AG04450 (cell line): ENCODE results near the gene CDS2. TPM values are rescaled to one million over a fixed set of nuclear protein-coding genes. Genes with fewer than 3 reads are reported as not detected.

Source experiments
- CTCF ChIA-PET: fragments of 300-600, 350-600 bp; formaldehyde crosslinking; extraction: SDS; loops from one replicate; lab custom pipeline; 2022; ENCODE audit warnings: antibody characterized with exemption, inconsistent platforms; lab: Charles Lee
- POLR2A ChIA-PET: fragments of 350-600 bp; formaldehyde crosslinking; extraction: SDS; loops from one replicate; lab custom pipeline; 2021; ENCODE audit warnings: antibody characterized with exemption, inconsistent platforms; lab: Yijun Ruan, JAX
- DNase-seq: peaks from one replicate; pipeline ENCODE4 v3.0.0-alpha.2; 2011; ENCODE audit warnings: low read depth, low spot score
- H3K27ac ChIP-seq: one replicate; pipeline ENCODE4 v1.5.1; 2012; ENCODE audit warnings: low read depth, low read length, control low read depth
- H3K27me3 ChIP-seq: one replicate; pipeline ENCODE4 v1.6.0; 2012; ENCODE audit warnings: low read length; ENCODE audit not compliant: control insufficient read depth, insufficient read depth
- H3K4me3 ChIP-seq: 2 replicates; pipeline ENCODE4 v1.5.1; 2011; ENCODE audit warnings: mild to moderate bottlenecking, low read depth, low read length, control low read depth
- H3K9me3 ChIP-seq: 2 replicates; pipeline ENCODE4 v1.5.1; 2012; ENCODE audit warnings: low read length; ENCODE audit not compliant: control insufficient read depth, insufficient read depth
- CTCF ChIP-seq: IDR thresholded peaks from 2 replicates; pipeline ENCODE4 v1.5.1; 2011; ENCODE audit warnings: low read depth, low read length, control low read depth, inconsistent platforms
- polyA plus RNA-seq: library from polyadenylated mRNA; depleted of rRNA; stranded (reverse); fragments of >200 nt; gene quantifications from 2 replicates; pipeline ENCODE4 v1.2.3, GENCODE V29; 2011

Gene CDS2
- polyA plus RNA-seq, 1 experiment = 48.7 TPM

GRCh38 chr20:5133998-5134397, 7.2 kb downstream of the CDS2 start:
- Histone ChIP-seq H3K9me3 (no peaks in the 10 kb centered on the region), H3K27me3 (no peaks in the 10 kb centered on the region), H3K27ac (no peak overlapping the region), H3K4me3 (no peak overlapping the region)
- ChIA-PET CTCF (interaction anchor here (1.4 to 1.5 kb wide), 2 partner anchors 59 to 71 kb away, joined by 6 to 13 read pairs; no protein-coding TSS in a partner anchor), POLR2A (no interaction called here)
- no peak for TF ChIP-seq CTCF
- no peak for DNase-seq

DNA sequence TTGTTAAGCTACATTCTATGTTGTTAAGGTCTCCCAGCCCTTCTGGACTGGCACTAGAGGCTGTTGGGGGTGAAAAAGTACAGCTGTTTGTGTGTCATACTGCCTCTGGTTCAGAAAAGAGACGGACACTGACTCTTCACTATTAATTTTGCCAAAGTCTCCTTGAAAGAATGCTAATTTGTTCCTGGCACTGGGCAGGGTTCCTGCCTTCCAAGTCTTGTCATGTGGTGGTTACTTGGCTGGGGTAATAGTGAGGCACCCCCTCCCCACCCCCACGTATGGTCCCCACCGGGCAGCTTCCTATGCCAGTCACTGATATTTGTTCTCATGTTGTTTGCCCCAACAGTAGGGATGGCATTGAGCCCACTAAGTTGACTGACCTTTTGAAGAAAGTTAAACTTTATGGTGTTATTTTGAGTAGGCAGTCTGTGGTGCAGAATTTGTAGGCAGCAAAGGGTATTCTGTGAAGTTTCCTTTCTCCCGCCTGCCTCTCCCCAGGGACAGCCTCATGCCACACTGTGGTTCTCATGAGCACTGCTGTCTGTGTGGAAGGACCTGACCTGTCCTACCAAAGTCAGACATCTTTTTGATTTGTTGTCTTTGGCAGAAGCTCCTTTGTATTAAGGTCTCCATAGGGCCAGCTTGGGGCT, 8.7 kb downstream of the CDS2 start:
- Histone ChIP-seq H3K27ac (peak overlapping the region; percentile 21), H3K27me3 (no peaks in the 10 kb centered on the region), H3K9me3 (no peaks in the 10 kb centered on the region; the same call in 1 of the 2 replicates), H3K4me3 (no peak overlapping the region)
- no peak for DNase-seq
- no peak for TF ChIP-seq CTCF
- CTCF ChIA-PET = interaction anchor here (0.8 to 1.9 kb wide), 3 partner anchors 8 to 57 kb away, joined by 3 to 9 read pairs (median 5); partner anchors contain the start of gene CDS2
- POLR2A ChIA-PET = no interaction called here

GRCh38 chr20:5136096-5136495, 9.3 kb downstream of the CDS2 start:
- CTCF ChIA-PET = interaction anchor here (0.7 to 1.9 kb wide), 3 partner anchors 9 to 58 kb away, joined by 3 to 9 read pairs (median 5); partner anchors contain the start of gene CDS2
- TF ChIP-seq CTCF = no peak
- POLR2A ChIA-PET = no interaction called here
- DNase-seq = no peak
- Histone ChIP-seq H3K27me3 (no peaks in the 10 kb centered on the region), H3K4me3 (no peak overlapping the region), H3K9me3 (no peaks in the 10 kb centered on the region; the same call in 1 of the 2 replicates), H3K27ac (peak overlapping the region; percentile 21)

- Histone ChIP-seq H3K27me3 (no peaks in the 10 kb centered on the region), H3K4me3 (no peak overlapping the region), H3K9me3 (no peaks in the 10 kb centered on the region; the same call in 1 of the 2 replicates), H3K27ac (no peak overlapping the region)
- DNase-seq = no peak
- TF ChIP-seq CTCF = no peak
- ChIA-PET CTCF (interaction anchor here (1.4 kb wide), 1 partner anchor 52 kb away, joined by 7 read pairs; no protein-coding TSS in a partner anchor), POLR2A (no interaction called here)
Observed at GRCh38 chr20:5140195-5140594, 13.4 kb downstream of the CDS2 start.

DNA sequence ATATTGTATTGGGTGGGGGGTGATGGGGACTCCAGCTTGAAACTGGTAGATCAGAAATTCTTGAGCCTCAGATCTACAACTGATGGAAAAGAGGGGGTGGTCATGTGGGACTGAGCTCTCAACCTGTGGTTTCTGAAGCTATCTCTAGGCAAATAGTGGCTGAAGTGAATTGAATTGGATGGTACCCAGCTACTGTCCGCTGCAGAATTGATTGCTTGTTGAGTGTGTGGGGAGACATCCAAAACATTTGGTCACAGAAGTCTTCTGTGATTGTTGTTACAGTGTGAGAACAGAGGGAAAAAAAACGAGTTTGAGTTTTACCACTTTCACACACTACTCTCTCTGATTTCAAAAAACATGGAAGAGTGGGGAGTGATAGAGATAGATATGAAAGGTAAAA, 14.8 kb downstream of the CDS2 start:
- ChIA-PET POLR2A (interaction anchor here (1.4 kb wide), 1 partner anchor 15 kb away, joined by 3 read pairs; the partner anchor contains the start of gene CDS2), CTCF (interaction anchor here (0.9 to 1.5 kb wide), 3 partner anchors 15 to 307 kb away, joined by 3 to 8 read pairs (median 7); partner anchors contain the start of gene CDS2)
- H3K27me3 ChIP-seq = no peaks in the 10 kb centered on the region
- no peak for TF ChIP-seq CTCF
- no peak overlapping the region for H3K27ac ChIP-seq
- no peak for DNase-seq
- no peaks in the 10 kb centered on the region; the same call in 1 of the 2 replicates for H3K9me3 ChIP-seq
- no peak overlapping the region for H3K4me3 ChIP-seq
